Limb (tissue), 2 donors: ENCODE measurements around the gene IER5.
"Not testable (repeated sequence)": the region's sequence is repeated elsewhere in the genome, so short reads cannot be mapped to it uniquely, and the experiment has no call there.

ENCODE experiments used
- DNase-seq, 2 donors: peaks; one replicate each; pipeline ENCODE4 v3.0.0-alpha.2; 2016; ENCODE audit errors: extremely low spot score in 2 of 2

IER5 gene

GRCh38 chr1:181088079-181089016 is at the start of gene IER5:
IER5 (plus strand) TSS chr1:181088700; CDS start chr1:181088903, 203 bp downstream.
- peak; percentile 94 to 98 for DNase-seq

GRCh38 chr1:181040284-181040865 is 48.1 kb upstream of the IER5 start:
- no peak for DNase-seq

- no peak for DNase-seq
Observed at GRCh38 chr1:181043025-181043888, 45.2 kb upstream of the IER5 start.

GRCh38 chr1:181044449-181044966 is 44.0 kb upstream of the IER5 start:
- no peak for DNase-seq

GRCh38 chr1:181045946-181046345 is 42.6 kb upstream of the IER5 start:
- not testable (repeated sequence) for DNase-seq

- no peak for DNase-seq
Observed at GRCh38 chr1:181049378-181049777, 39.1 kb upstream of the IER5 start.

GRCh38 chr1:181050922-181051321 is 37.6 kb upstream of the IER5 start:
- DNase-seq, result no peak

GRCh38 chr1:181056560-181056959 is 31.9 kb upstream of the IER5 start:
- DNase-seq, result no peak

- peak in 1 of 2 donors; percentile 14 for DNase-seq
Observed at GRCh38 chr1:181057079-181057478, 31.4 kb upstream of the IER5 start.

GRCh38 chr1:181059435-181059834 is 29.1 kb upstream of the IER5 start:
- DNase-seq, result no peak

GRCh38 chr1:181060066-181060465 is 28.4 kb upstream of the IER5 start:
- DNase-seq, result no peak

- DNase-seq, result not testable (repeated sequence)
Observed at GRCh38 chr1:181060947-181061346, 27.6 kb upstream of the IER5 start.

- DNase-seq, result no peak
Observed at GRCh38 chr1:181061487-181061886, 27.0 kb upstream of the IER5 start.

GRCh38 chr1:181061891-181062835 is 26.3 kb upstream of the IER5 start:
- DNase-seq, result no peak

- DNase-seq, result no peak
Observed at GRCh38 chr1:181062836-181063428, 25.6 kb upstream of the IER5 start.

GRCh38 chr1:181064011-181064623 is 24.4 kb upstream of the IER5 start:
- DNase-seq, result no peak

- DNase-seq, result no peak
Observed at GRCh38 chr1:181064702-181065101, 23.8 kb upstream of the IER5 start.

GRCh38 chr1:181073638-181074037 is 14.9 kb upstream of the IER5 start:
- no peak for DNase-seq

GRCh38 chr1:181075766-181076350 is 12.6 kb upstream of the IER5 start:
- DNase-seq, result no peak
